ENCODE data around the gene USP34.
A peak's percentile ranks its signal among the peaks of the same experiment; 100 is the strongest.
"Not testable (repeated sequence)": the region's sequence is repeated elsewhere in the genome, so short reads cannot be mapped to it uniquely, and the experiment has no call there.

USP34 gene

GRCh38 chr2:61162721-61163120 is 308.2 kb downstream of the USP34 start:
- H3K4me3 ChIP-seq (ENCODE audit: low read depth in 1 of 2, low read length in 2 of 2) = no peak overlapping the region
- no peaks in the 10 kb centered on the region for H3K9me3 ChIP-seq (ENCODE audit: control insufficient read depth in 1 of 2, low read length in 2 of 2)
- H3K4me1 ChIP-seq (ENCODE audit: control insufficient read depth in 1 of 2, insufficient read depth in 2 of 2, low read length in 2 of 2) = no peaks in the 10 kb centered on the region
- no peaks in the 10 kb centered on the region for H3K27me3 ChIP-seq (ENCODE audit: low read depth, low read length)
- peaks cover 12 to 24% of the 10 kb centered on the region in 2 donors for H3K36me3 ChIP-seq (ENCODE audit: control insufficient read depth in 1 of 2, insufficient read depth in 2 of 2, low read length in 2 of 2)
- no peak overlapping the region for H3K27ac ChIP-seq (ENCODE audit: low read length)

- Histone ChIP-seq H3K4me1 (ENCODE audit: control insufficient read depth in 1 of 2, insufficient read depth in 2 of 2, low read length in 2 of 2) (no peaks in the 10 kb centered on the region), H3K27ac (ENCODE audit: low read length) (no peak within 1 kb of the TSS), H3K9me3 (ENCODE audit: control insufficient read depth in 1 of 2, low read length in 2 of 2) (no peaks in the 10 kb centered on the region), H3K36me3 (ENCODE audit: control insufficient read depth in 1 of 2, insufficient read depth in 2 of 2, low read length in 2 of 2) (peaks cover 12 to 27% of the 10 kb centered on the region in 2 donors), H3K27me3 (ENCODE audit: low read depth, low read length) (no peaks in the 10 kb centered on the region), H3K4me3 (ENCODE audit: low read depth in 1 of 2, low read length in 2 of 2) (no peak within 1 kb of the TSS)
Observed at GRCh38 chr2:61161888-61162287, 309.0 kb downstream of the USP34 start, which contains the start of gene C2orf74. Gene C2orf74 (plus strand): TSS chr2:61162188. CDS start chr2:61162515, 327 bp downstream.

- H3K27ac ChIP-seq (ENCODE audit: low read length) = no peak overlapping the region
- no peaks in the 10 kb centered on the region for H3K27me3 ChIP-seq (ENCODE audit: low read depth, low read length)
- peaks cover 5 to 13% of the 10 kb centered on the region in 2 donors for H3K36me3 ChIP-seq (ENCODE audit: control insufficient read depth in 1 of 2, insufficient read depth in 2 of 2, low read length in 2 of 2)
- no peak overlapping the region for H3K4me3 ChIP-seq (ENCODE audit: low read depth in 1 of 2, low read length in 2 of 2)
- H3K9me3 ChIP-seq (ENCODE audit: control insufficient read depth in 1 of 2, low read length in 2 of 2) = no peaks in the 10 kb centered on the region
- H3K4me1 ChIP-seq (ENCODE audit: control insufficient read depth in 1 of 2, insufficient read depth in 2 of 2, low read length in 2 of 2) = no peaks in the 10 kb centered on the region
Observed at GRCh38 chr2:61158356-61158955, 312.4 kb downstream of the USP34 start.

- peaks cover 0 to 7% of the 10 kb centered on the region in 2 donors for H3K36me3 ChIP-seq (ENCODE audit: control insufficient read depth in 1 of 2, insufficient read depth in 2 of 2, low read length in 2 of 2)
- H3K4me3 ChIP-seq (ENCODE audit: low read depth in 1 of 2, low read length in 2 of 2) = no peak overlapping the region
- no peaks in the 10 kb centered on the region for H3K4me1 ChIP-seq (ENCODE audit: control insufficient read depth in 1 of 2, insufficient read depth in 2 of 2, low read length in 2 of 2)
- no peaks in the 10 kb centered on the region for H3K27me3 ChIP-seq (ENCODE audit: low read depth, low read length)
- H3K9me3 ChIP-seq (ENCODE audit: control insufficient read depth in 1 of 2, low read length in 2 of 2) = no peaks in the 10 kb centered on the region
- H3K27ac ChIP-seq (ENCODE audit: low read length) = no peak overlapping the region
Observed at GRCh38 chr2:61157371-61158003, 313.4 kb downstream of the USP34 start.

GRCh38 chr2:61151436-61151835 is 319.5 kb downstream of the USP34 start:
- Histone ChIP-seq H3K27ac (ENCODE audit: low read length) (no peak overlapping the region), H3K4me1 (ENCODE audit: control insufficient read depth in 1 of 2, insufficient read depth in 2 of 2, low read length in 2 of 2) (no peaks in the 10 kb centered on the region), H3K36me3 (ENCODE audit: control insufficient read depth in 1 of 2, insufficient read depth in 2 of 2, low read length in 2 of 2) (peaks cover 15 to 27% of the 10 kb centered on the region in 2 donors), H3K4me3 (ENCODE audit: low read depth in 1 of 2, low read length in 2 of 2) (no peak overlapping the region), H3K27me3 (ENCODE audit: low read depth, low read length) (no peaks in the 10 kb centered on the region), H3K9me3 (ENCODE audit: control insufficient read depth in 1 of 2, low read length in 2 of 2) (no peaks in the 10 kb centered on the region)

- no peak overlapping the region for H3K4me3 ChIP-seq (ENCODE audit: low read depth in 1 of 2, low read length in 2 of 2)
- H3K27ac ChIP-seq (ENCODE audit: low read length) = no peak overlapping the region
- H3K9me3 ChIP-seq (ENCODE audit: control insufficient read depth in 1 of 2, low read length in 2 of 2) = no peaks in the 10 kb centered on the region
- H3K4me1 ChIP-seq (ENCODE audit: control insufficient read depth in 1 of 2, insufficient read depth in 2 of 2, low read length in 2 of 2) = peaks cover 0 to 4% of the 10 kb centered on the region in 2 donors
- peaks cover 15 to 27% of the 10 kb centered on the region in 2 donors for H3K36me3 ChIP-seq (ENCODE audit: control insufficient read depth in 1 of 2, insufficient read depth in 2 of 2, low read length in 2 of 2)
- no peaks in the 10 kb centered on the region for H3K27me3 ChIP-seq (ENCODE audit: low read depth, low read length)
Observed at GRCh38 chr2:61149074-61149473, 321.8 kb downstream of the USP34 start.

GRCh38 chr2:61148091-61148490 is 322.8 kb downstream of the USP34 start:
- H3K36me3 ChIP-seq (ENCODE audit: control insufficient read depth in 1 of 2, insufficient read depth in 2 of 2, low read length in 2 of 2) = peaks cover 15 to 27% of the 10 kb centered on the region in 2 donors
- not testable (repeated sequence) for H3K27ac ChIP-seq (ENCODE audit: low read length); H3K9me3 ChIP-seq (ENCODE audit: control insufficient read depth in 1 of 2, low read length in 2 of 2); H3K4me3 ChIP-seq (ENCODE audit: low read depth in 1 of 2, low read length in 2 of 2); H3K4me1 ChIP-seq (ENCODE audit: control insufficient read depth in 1 of 2, insufficient read depth in 2 of 2, low read length in 2 of 2); H3K27me3 ChIP-seq (ENCODE audit: low read depth, low read length)

- Histone ChIP-seq H3K27me3 (ENCODE audit: low read depth, low read length) (no peaks in the 10 kb centered on the region), H3K9me3 (ENCODE audit: control insufficient read depth in 1 of 2, low read length in 2 of 2) (no peaks in the 10 kb centered on the region), H3K4me3 (ENCODE audit: low read depth in 1 of 2, low read length in 2 of 2) (peak overlapping the region; percentile 70 to 84), H3K36me3 (ENCODE audit: control insufficient read depth in 1 of 2, insufficient read depth in 2 of 2, low read length in 2 of 2) (peaks cover 15 to 17% of the 10 kb centered on the region in 2 donors), H3K4me1 (ENCODE audit: control insufficient read depth in 1 of 2, insufficient read depth in 2 of 2, low read length in 2 of 2) (peaks cover 0 to 4% of the 10 kb centered on the region in 2 donors), H3K27ac (ENCODE audit: low read length) (no peak overlapping the region)
Observed at GRCh38 chr2:61145990-61146389, 324.9 kb downstream of the USP34 start.

GRCh38 chr2:61144697-61145268 is 326.1 kb downstream of the USP34 start:
- H3K4me3 ChIP-seq (ENCODE audit: low read depth in 1 of 2, low read length in 2 of 2) = peak overlapping the region; percentile 70 to 84
- peaks cover 6 to 10% of the 10 kb centered on the region in 2 donors for H3K36me3 ChIP-seq (ENCODE audit: control insufficient read depth in 1 of 2, insufficient read depth in 2 of 2, low read length in 2 of 2)
- no peaks in the 10 kb centered on the region for H3K9me3 ChIP-seq (ENCODE audit: control insufficient read depth in 1 of 2, low read length in 2 of 2)
- no peaks in the 10 kb centered on the region for H3K27me3 ChIP-seq (ENCODE audit: low read depth, low read length)
- peaks cover 0 to 4% of the 10 kb centered on the region in 2 donors for H3K4me1 ChIP-seq (ENCODE audit: control insufficient read depth in 1 of 2, insufficient read depth in 2 of 2, low read length in 2 of 2)
- peak overlapping the region; percentile 76 for H3K27ac ChIP-seq (ENCODE audit: low read length)

GRCh38 chr2:61141151-61141550 is 329.7 kb downstream of the USP34 start:
- H3K27ac ChIP-seq (ENCODE audit: low read length) = no peak overlapping the region
- H3K4me3 ChIP-seq (ENCODE audit: low read depth in 1 of 2, low read length in 2 of 2) = no peak overlapping the region
- H3K9me3 ChIP-seq (ENCODE audit: control insufficient read depth in 1 of 2, low read length in 2 of 2) = no peaks in the 10 kb centered on the region
- no peaks in the 10 kb centered on the region for H3K27me3 ChIP-seq (ENCODE audit: low read depth, low read length)
- H3K36me3 ChIP-seq (ENCODE audit: control insufficient read depth in 1 of 2, insufficient read depth in 2 of 2, low read length in 2 of 2) = no peaks in the 10 kb centered on the region
- peaks cover 0 to 4% of the 10 kb centered on the region in 2 donors for H3K4me1 ChIP-seq (ENCODE audit: control insufficient read depth in 1 of 2, insufficient read depth in 2 of 2, low read length in 2 of 2)

- H3K36me3 ChIP-seq (ENCODE audit: control insufficient read depth in 1 of 2, insufficient read depth in 2 of 2, low read length in 2 of 2) = no peaks in the 10 kb centered on the region
- no peaks in the 10 kb centered on the region for H3K27me3 ChIP-seq (ENCODE audit: low read depth, low read length)
- no peak overlapping the region for H3K4me3 ChIP-seq (ENCODE audit: low read depth in 1 of 2, low read length in 2 of 2)
- no peaks in the 10 kb centered on the region for H3K4me1 ChIP-seq (ENCODE audit: control insufficient read depth in 1 of 2, insufficient read depth in 2 of 2, low read length in 2 of 2)
- no peak overlapping the region for H3K27ac ChIP-seq (ENCODE audit: low read length)
- H3K9me3 ChIP-seq (ENCODE audit: control insufficient read depth in 1 of 2, low read length in 2 of 2) = no peaks in the 10 kb centered on the region
Observed at GRCh38 chr2:61138859-61139258, 332.0 kb downstream of the USP34 start.
